Neuronal stem cell (in vitro differentiated cells): ENCODE measurements around the gene MAP3K14.
A peak's percentile ranks its signal among the peaks of the same experiment; 100 is the strongest.

Experiments used
- DNase-seq: peaks from one replicate; pipeline ENCODE4 v3.0.0-alpha.2; 2013; ENCODE audit warnings: low spot score
- H2AFZ ChIP-seq: one replicate; pipeline ENCODE4 v1.6.1; 2013; ENCODE audit warnings: mild to moderate bottlenecking, low read length, inconsistent platforms
- H2AK5ac ChIP-seq: 2 replicates; pipeline ENCODE4 v1.6.1; 2013; ENCODE audit warnings: low read depth, mild to moderate bottlenecking, inconsistent platforms, low read length, moderate library complexity, mixed read lengths
- H2BK120ac ChIP-seq: 2 replicates; pipeline ENCODE4 v1.6.1; 2013; ENCODE audit warnings: low read depth, mild to moderate bottlenecking, inconsistent platforms, low read length, moderate library complexity, mixed read lengths
- H2BK12ac ChIP-seq: one replicate; pipeline ENCODE4 v1.6.1; 2013; ENCODE audit warnings: low read length, inconsistent platforms
- H2BK15ac ChIP-seq: 2 replicates; pipeline ENCODE4 v1.6.1; 2013; ENCODE audit warnings: mild to moderate bottlenecking, low read length, inconsistent platforms, mixed read lengths
- H2BK5ac ChIP-seq: one replicate; pipeline ENCODE4 v1.6.1; 2013; ENCODE audit warnings: inconsistent platforms, mild to moderate bottlenecking, low read length, moderate library complexity
- H3K14ac ChIP-seq: one replicate; pipeline ENCODE4 v1.6.1; 2013; ENCODE audit warnings: low read length, inconsistent platforms
- H3K18ac ChIP-seq: 2 replicates; pipeline ENCODE4 v1.6.1; 2013; ENCODE audit warnings: low read length, inconsistent platforms
- H3K23ac ChIP-seq: 2 replicates; pipeline ENCODE4 v1.6.1; 2013; ENCODE audit warnings: low read depth, mild to moderate bottlenecking, mixed read lengths, low read length, inconsistent platforms; ENCODE audit not compliant: poor library complexity
- H3K27ac ChIP-seq: replicated peaks from 3 replicates; pipeline ENCODE4 v1.5.1; 2013; ENCODE audit warnings: low read length, inconsistent platforms
- H3K27me3 ChIP-seq, 3 experiments: 2 replicates each; pipeline ENCODE4 v1.6.1; 2013; ENCODE audit warnings: low read length in 3 of 3, mild to moderate bottlenecking in 2 of 3, inconsistent platforms in 1 of 3, low read depth in 1 of 3, mixed read lengths in 1 of 3, moderate library complexity in 1 of 3; ENCODE audit not compliant: control insufficient read depth in 3 of 3, insufficient read depth in 3 of 3
- H3K36me3 ChIP-seq, 2 donors: replicated peaks in 1 of 2; 2 replicates each; pipeline ENCODE4 v1.6.1; 2013; ENCODE audit warnings: low read length in 2 of 2; ENCODE audit not compliant: control insufficient read depth in 2 of 2, insufficient read depth in 2 of 2
- H3K4ac ChIP-seq: 2 replicates; pipeline ENCODE4 v1.6.1; 2013; ENCODE audit warnings: inconsistent platforms, mild to moderate bottlenecking, low read length, moderate library complexity
- H3K4me1 ChIP-seq, 2 donors: 1 replicate in 1 of 2; 2 replicates in 1 of 2; pipeline ENCODE4 v1.6.1; 2013; ENCODE audit warnings: low read length in 2 of 2, low read depth in 1 of 2; ENCODE audit not compliant: control insufficient read depth in 2 of 2, insufficient read depth in 1 of 2
- H3K4me2 ChIP-seq: one replicate; pipeline ENCODE4 v1.6.1; 2013; ENCODE audit warnings: mild to moderate bottlenecking, low read length, inconsistent platforms; ENCODE audit not compliant: insufficient read depth, poor library complexity, severe bottlenecking
- H3K4me3 ChIP-seq, 2 donors: 2 replicates each; pipeline ENCODE4 v1.5.1; 2013; ENCODE audit warnings: low read length in 2 of 2, mild to moderate bottlenecking in 2 of 2, inconsistent platforms in 1 of 2, moderate library complexity in 1 of 2
- H3K79me1 ChIP-seq: one replicate; pipeline ENCODE4 v1.6.1; 2013; ENCODE audit warnings: low read depth, mild to moderate bottlenecking, inconsistent platforms, low read length, moderate library complexity
- H3K9ac ChIP-seq: one replicate; pipeline ENCODE4 v1.6.1; 2013; ENCODE audit warnings: mild to moderate bottlenecking, low read depth, low read length, inconsistent platforms; ENCODE audit not compliant: poor library complexity
- H3K9me3 ChIP-seq, 2 donors: replicated peaks in 1 of 2; 2 replicates each; pipeline versions ENCODE3 to v1.6.1; 2013; ENCODE audit warnings: low read length in 2 of 2, mild to moderate bottlenecking in 2 of 2, inconsistent platforms in 1 of 2, low read depth in 1 of 2, mixed read lengths in 1 of 2, moderate library complexity in 1 of 2; ENCODE audit not compliant: control insufficient read depth in 2 of 2, insufficient read depth in 1 of 2
- H4K8ac ChIP-seq: one replicate; pipeline ENCODE4 v1.6.1; 2013; ENCODE audit warnings: low read depth, mild to moderate bottlenecking, inconsistent platforms, low read length, moderate library complexity
- H4K91ac ChIP-seq: one replicate; pipeline ENCODE4 v1.6.1; 2013; ENCODE audit warnings: low read length, low read depth, mild to moderate bottlenecking, inconsistent platforms; ENCODE audit not compliant: poor library complexity
- WGBS, 2 donors: extraction: QIAGEN DNeasy Blood & Tissue Kit; methylation state at CpG; one replicate each; pipeline ENCODE4 v1.1.7; 2013; ENCODE audit warnings: missing lambda C conversion rate in 2 of 2, mixed read lengths in 1 of 2; ENCODE audit not compliant: insufficient read length in 2 of 2, insufficient replicate concordance in 1 of 2; ENCODE audit errors: extremely low coverage in 2 of 2; 5-methylcytosine and 5-hydroxymethylcytosine counted together

Gene MAP3K14

GRCh38 chr17:45262516-45263476 lies 54.0 kb downstream of the MAP3K14 start:
- no peak overlapping the region for H2BK12ac ChIP-seq
- no peak overlapping the region for H2BK5ac ChIP-seq
- H2AK5ac ChIP-seq: peak overlapping the region; percentile 65
- WGBS, 2 donors: no CpG with 5 or more reads among the region's 18 CpGs
- no peak for DNase-seq
- peaks cover 0 to 2% (median 0%) of the 10 kb centered on the region in 3 experiments for H3K27me3 ChIP-seq
- no peak overlapping the region for H3K4ac ChIP-seq
- H3K4me2 ChIP-seq: peak overlapping the region; percentile 88
- H3K18ac ChIP-seq: peak overlapping the region; percentile 94
- no peak overlapping the region for H4K8ac ChIP-seq
- no peaks in the 10 kb centered on the region for H3K9me3 ChIP-seq
- peak overlapping the region; percentile 77 for H3K23ac ChIP-seq
- H2BK15ac ChIP-seq: no peak overlapping the region
- no peak overlapping the region for H2BK120ac ChIP-seq
- H4K91ac ChIP-seq: no peak overlapping the region
- H3K4me1 ChIP-seq: peaks cover 0 to 10% of the 10 kb centered on the region in 2 donors
- peak overlapping the region; percentile 96 for H3K14ac ChIP-seq
- no peak overlapping the region for H3K4me3 ChIP-seq
- H3K79me1 ChIP-seq: peaks cover 4% of the 10 kb centered on the region
- peak overlapping the region; percentile 85 for H3K9ac ChIP-seq
- peaks cover 29 to 54% of the 10 kb centered on the region in 2 donors for H3K36me3 ChIP-seq
- H2AFZ ChIP-seq: no peak overlapping the region
- no peak overlapping the region for H3K27ac ChIP-seq

- no peak within 1 kb of the TSS for H2AFZ ChIP-seq
- DNase-seq: peak; percentile 40
- H2BK5ac ChIP-seq: no peak within 1 kb of the TSS
- H2BK15ac ChIP-seq: no peak within 1 kb of the TSS
- no peak within 1 kb of the TSS for H2BK12ac ChIP-seq
- H3K23ac ChIP-seq: peak within 1 kb of the TSS; percentile 85
- peak within 1 kb of the TSS; percentile 88 for H3K4me2 ChIP-seq
- peak within 1 kb of the TSS; percentile 94 for H3K18ac ChIP-seq
- peak within 1 kb of the TSS; percentile 97 for H4K8ac ChIP-seq
- WGBS, 2 donors: no CpG with 5 or more reads among the region's 68 CpGs
- no peaks in the 10 kb centered on the region for H3K9me3 ChIP-seq
- peaks cover 0 to 13% of the 10 kb centered on the region in 2 donors for H3K4me1 ChIP-seq
- H3K9ac ChIP-seq: peak within 1 kb of the TSS; percentile 85
- no peak within 1 kb of the TSS for H4K91ac ChIP-seq
- peaks cover 0 to 2% (median 0%) of the 10 kb centered on the region in 3 experiments for H3K27me3 ChIP-seq
- no peak within 1 kb of the TSS for H3K27ac ChIP-seq
- peaks cover 25 to 45% of the 10 kb centered on the region in 2 donors for H3K36me3 ChIP-seq
- H3K79me1 ChIP-seq: peaks cover 4% of the 10 kb centered on the region
- no peak within 1 kb of the TSS for H3K4ac ChIP-seq
- H2BK120ac ChIP-seq: peak within 1 kb of the TSS; percentile 73
- peak within 1 kb of the TSS; percentile 96 for H3K14ac ChIP-seq
- peak within 1 kb of the TSS in 1 of 2 donors; percentile 77 for H3K4me3 ChIP-seq
- H2AK5ac ChIP-seq: peak within 1 kb of the TSS; percentile 65
Observed at GRCh38 chr17:45261577-45262515, 55.0 kb downstream of the MAP3K14 start, which contains the start of gene SPATA32. TSS of gene SPATA32 (minus strand) at chr17:45262094. CDS start at chr17:45262016, 78 bp downstream.

GRCh38 chr17:45260204-45260783 lies 56.5 kb downstream of the MAP3K14 start:
- Histone ChIP-seq H2BK15ac (no peak overlapping the region), H3K4me3 (peak overlapping the region in 1 of 2 donors; percentile 5), H2BK120ac (no peak overlapping the region), H2BK12ac (no peak overlapping the region), H3K14ac (no peak overlapping the region), H3K27me3 (peaks cover 0 to 3% (median 2%) of the 10 kb centered on the region in 3 experiments), H3K23ac (no peak overlapping the region), H4K8ac (no peak overlapping the region), H3K4me2 (no peak overlapping the region), H3K18ac (no peak overlapping the region), H3K36me3 (peaks cover 17 to 30% of the 10 kb centered on the region in 2 donors), H3K4ac (no peak overlapping the region), H3K27ac (no peak overlapping the region), H3K9me3 (no peaks in the 10 kb centered on the region), H3K9ac (no peak overlapping the region), H3K79me1 (peaks cover 4% of the 10 kb centered on the region), H2AFZ (no peak overlapping the region), H2AK5ac (no peak overlapping the region), H2BK5ac (no peak overlapping the region), H3K4me1 (peaks cover 0 to 17% of the 10 kb centered on the region in 2 donors), H4K91ac (no peak overlapping the region)
- DNase-seq: no peak
- no CpG with 5 or more reads among the region's 7 CpGs for WGBS, 2 donors
